HG02938 (cell line): Measurements from ENCODE around the gene EXPH5.

Experiments used
- ATAC-seq: cut with Tn5 transposase; IDR thresholded peaks from one replicate; pipeline ENCODE4 v1.9.1; 2021; ENCODE audit warnings: mild to moderate bottlenecking, moderate library complexity; ENCODE audit not compliant: unreplicated experiment

Gene EXPH5

DNA sequence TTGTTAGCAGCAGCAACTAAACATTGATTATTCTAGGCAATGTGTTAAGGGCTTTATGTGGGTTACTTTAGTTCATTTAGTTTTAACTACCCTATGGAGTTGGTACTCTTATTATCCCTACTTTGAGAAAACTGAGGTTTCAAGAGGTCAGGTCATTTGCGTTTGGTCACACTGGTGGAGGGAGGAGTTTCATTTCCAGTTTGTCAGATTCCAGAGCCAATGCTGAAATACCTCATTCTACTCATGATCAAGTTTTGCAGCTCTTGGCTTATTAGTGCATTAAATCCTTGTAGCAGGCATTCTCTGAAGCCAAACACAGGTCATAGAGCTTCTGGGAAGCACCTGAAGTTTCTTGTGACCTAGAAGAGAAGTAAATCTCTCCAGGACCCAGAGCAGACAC lies 71.2 kb downstream of the EXPH5 start:
- ATAC-seq = no peak

DNA sequence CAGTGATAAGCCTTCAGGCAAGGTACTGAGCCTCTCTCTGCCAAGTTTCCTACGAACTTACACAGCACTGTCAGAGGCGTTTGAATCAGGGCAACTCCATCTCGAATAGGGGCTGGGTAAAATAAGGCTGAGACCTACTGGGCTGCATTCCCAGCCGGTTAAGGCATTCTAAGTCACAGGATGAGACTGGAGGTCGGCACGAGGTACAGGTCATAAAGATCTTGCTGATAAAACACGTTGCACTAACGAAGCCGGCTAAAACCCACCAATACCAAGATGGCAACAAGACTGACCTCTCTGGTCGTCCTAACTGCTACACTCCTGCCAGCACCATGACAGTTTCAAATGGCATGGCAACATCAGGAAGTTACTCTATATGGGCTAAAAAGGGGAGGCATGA lies 75.0 kb downstream of the EXPH5 start:
- ATAC-seq = no peak

DNA sequence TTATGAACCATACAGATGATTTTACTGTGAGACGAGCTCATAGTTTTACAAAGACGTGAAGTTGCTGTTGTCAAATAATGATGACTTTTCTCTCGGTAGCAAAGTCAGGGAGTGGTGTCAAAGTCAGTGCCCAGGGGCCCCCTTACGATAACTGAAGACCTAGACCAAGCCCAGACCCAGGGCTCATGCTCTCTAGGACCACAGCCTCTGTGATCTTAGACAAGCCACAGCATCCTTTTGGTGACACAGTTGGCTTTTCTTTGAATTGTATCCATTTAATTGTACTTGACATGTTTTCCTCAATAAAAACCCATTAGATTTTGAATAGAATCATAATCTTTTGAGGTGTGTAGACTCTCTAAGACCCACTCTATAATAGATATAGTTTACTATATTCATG lies 77.4 kb downstream of the EXPH5 start:
- ATAC-seq = no peak

DNA sequence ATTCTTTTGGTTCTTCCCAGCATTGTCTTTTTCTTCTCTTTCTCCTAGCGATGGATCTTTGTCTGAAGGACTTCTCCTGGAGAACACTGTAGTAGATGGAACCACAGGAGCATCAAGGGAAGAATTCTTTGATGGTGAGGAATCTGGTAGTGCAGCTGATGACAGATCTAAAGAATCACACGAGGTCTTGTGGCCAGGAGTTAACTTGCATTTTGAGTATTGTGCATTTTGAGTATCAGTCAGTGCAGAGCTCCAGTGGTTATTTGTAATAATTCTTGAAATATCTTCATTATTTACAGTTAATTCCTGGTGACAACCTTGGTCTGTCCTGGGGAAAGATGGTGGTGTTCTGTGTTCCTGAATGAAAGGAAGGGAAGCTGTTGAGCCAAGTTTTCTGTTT lies 80.9 kb downstream of the EXPH5 start:
- ATAC-seq = no peak

DNA sequence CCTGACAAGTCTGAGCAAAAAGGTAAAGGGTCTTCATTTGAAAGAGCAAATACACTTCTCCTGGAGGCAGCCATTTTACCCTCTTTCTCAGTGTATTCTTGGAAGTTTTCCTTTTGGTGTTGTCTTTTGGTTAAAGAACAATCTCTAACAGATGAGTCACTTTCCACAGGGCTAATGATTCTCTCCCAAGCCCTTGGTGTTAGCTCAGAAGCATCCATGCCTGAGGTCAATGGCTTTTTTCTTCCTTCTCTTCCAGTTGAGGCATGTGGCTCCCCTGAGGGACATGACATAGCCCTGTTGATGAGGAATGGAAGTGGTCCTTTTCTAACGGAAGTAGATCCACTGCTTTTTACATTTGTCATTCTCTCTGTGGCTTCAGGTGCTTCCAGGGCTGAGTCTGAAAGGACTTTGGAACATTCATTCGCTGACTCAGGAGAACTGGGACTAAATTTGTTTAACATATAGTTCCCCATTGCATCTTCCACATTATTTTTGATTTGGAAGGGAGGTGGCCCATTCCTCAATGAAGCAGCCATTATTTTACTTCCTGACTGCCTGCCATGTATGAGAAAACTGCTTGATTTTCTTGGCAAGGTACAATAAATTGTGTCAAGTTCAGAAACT lies 81.6 kb downstream of the EXPH5 start:
- no peak for ATAC-seq

DNA sequence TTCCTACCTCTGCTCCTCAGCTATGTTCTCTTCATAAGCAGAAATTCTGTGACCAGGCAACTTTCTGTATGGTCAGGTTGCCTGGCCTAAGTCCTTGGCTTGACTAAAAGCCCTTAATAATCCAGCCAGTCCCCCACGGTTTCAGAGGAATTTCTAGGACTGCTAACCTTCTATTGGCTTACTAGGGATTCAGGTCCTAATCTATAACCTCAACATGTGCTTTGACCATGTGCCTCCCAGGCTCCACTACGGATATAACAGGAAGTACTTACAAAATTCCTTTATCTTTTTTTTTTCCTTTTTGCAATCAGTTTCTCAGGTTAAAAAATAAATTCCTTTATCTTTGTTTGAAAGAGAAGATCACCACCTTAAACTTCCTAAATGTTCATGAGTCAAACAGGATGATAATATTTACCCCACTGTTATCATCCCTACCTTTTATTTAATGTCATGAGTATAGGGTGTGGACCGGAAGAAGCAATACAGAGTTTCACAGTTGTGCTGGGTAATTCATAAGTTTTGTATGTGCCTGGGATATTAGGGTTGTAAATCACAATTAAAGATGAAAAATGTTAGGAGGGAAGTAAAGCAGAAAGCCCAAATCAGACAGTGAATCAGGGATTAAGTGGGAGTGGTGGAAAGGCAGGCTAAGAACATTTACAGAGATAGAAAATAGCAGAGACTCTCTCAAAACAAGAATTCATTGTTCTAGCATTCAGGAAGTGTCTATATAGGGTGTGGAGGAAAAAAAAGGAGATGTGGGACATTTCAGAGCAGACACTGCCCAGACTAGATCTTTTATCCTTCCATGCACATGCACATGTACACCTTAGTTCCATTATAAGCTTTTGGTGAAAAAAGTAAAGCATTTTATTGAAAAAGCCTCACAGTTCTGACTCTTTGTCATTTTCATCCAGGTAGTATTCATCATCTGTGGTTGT lies 84.6 kb downstream of the EXPH5 start:
- no peak for ATAC-seq

DNA sequence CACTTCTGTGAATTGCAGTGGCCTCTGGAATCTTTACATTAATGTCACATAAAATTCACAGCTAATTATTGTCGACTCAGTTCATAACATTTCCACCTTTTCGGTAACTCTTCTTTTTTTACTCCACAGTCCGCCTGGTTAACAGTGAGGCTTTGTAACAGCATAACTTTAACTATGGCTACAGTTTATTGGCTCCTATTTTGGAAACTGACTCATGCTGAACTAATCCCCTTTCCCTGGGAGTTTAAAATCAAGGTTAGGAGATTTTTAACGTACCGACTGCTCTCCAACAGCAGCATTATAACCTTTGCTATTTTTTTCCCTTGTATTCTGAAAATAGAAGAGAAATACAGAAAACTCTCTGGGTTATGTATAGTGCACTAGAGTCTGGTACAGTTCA lies 92.2 kb downstream of the EXPH5 start:
- no peak for ATAC-seq

DNA sequence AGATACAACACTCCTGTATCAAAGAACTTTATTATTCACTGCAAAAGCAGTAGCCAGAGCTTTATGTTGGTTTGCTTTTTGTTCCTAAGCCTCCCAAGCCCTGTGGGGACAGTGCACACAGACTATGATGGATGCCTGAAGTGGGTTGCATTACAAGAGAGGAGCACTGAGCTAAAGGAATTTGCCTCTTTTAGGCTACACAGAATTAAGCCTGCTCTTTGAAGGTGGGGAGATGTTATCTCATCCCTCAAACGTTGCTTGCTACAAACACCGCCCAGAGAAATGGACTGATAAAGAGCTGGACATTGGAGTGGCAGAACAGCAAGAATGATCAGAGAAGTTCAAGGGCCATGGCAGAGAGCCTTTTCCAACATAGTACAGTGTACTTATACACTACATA lies 92.8 kb downstream of the EXPH5 start:
- ATAC-seq = no peak

DNA sequence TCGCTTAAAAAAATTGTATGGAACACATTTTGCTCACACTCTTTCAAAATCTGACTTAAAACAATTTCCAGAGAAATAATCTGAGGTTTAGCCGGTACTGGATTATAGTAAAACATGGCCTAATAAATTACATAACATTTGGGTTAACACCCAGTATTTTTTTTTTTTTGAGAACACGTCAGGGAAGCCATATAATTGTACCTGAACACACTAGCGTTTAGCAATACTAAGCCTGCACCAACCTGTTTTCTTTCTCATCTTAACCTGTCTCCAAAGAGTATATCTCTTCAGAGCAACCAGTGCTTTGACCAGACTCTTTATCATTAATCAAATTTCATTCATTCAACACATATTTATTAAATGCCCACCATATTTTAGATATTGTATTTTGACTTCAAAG lies 93.4 kb downstream of the EXPH5 start:
- no peak for ATAC-seq

DNA sequence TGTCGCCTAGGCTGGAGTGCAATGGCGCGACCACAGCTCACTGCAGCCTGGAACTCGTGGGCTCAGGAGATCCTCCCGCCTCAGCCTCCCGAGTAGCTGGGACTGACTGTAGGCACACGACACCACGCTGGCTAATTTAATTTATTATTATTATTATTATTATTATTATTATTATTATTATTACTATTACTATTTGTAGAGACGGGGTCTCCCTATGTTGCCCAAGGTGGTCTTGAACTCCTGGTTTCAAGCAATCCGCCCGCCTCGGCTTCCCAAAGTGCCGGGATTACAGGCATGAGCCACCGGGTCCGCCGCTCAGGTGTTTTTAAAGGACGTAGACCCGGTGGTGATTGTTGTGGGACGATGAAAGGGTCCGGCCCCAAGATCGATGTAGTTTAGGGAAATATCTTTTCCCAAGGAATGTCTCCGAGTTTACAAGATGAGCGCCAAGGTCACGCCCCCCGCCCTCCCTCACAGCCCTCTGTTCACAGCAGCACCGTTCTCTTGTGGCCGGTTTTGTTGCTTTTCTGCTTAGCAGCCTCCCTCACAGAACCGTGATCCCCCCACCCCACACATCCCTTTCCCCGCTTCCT lies 94.7 kb downstream of the EXPH5 start:
- no peak for ATAC-seq

DNA sequence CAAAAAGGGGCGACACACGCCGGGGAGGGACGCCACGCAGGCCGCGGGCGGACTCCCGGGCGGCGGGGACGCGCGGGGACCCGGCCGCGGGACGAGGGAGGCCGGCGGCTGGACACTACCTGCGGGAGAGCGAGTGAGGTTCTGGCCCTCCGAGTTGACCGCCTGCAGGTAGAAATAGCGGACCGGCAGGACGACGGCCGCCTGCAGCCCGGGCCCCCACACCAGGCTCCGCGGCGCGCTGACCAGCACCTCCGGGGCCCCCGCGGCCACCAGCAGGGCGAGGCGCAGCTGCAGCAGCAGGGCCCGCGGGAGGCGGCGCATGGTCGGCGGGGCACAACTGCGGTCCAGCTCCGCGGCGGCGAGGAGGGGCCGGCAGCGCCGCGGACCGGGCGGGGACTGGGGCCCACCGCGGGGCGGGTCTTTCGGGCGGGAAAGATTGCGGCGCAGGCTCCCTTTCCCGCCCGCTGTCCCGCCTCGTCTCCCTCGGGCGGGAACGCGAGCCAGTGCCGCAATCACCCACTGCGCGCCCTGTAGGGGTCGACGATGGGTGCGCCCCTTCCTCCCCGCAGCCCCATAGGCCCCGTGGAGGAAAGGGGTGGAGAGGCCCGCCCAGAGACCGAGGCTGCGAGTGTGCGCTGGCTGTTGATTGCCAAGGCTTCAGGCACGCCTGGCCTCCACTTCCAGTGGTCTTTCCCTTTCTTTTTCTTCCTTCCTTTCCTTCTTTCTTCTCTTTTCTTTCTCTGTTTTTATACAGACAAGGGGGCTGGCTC lies 95.3 kb downstream of the EXPH5 start, which contains the start of gene POGLUT3:
Gene POGLUT3 (minus strand): TSS at position 339 of the 770 bp plus-strand sequence. CDS start 18 bp downstream, at position 321.
- ATAC-seq = peak; percentile 47

DNA sequence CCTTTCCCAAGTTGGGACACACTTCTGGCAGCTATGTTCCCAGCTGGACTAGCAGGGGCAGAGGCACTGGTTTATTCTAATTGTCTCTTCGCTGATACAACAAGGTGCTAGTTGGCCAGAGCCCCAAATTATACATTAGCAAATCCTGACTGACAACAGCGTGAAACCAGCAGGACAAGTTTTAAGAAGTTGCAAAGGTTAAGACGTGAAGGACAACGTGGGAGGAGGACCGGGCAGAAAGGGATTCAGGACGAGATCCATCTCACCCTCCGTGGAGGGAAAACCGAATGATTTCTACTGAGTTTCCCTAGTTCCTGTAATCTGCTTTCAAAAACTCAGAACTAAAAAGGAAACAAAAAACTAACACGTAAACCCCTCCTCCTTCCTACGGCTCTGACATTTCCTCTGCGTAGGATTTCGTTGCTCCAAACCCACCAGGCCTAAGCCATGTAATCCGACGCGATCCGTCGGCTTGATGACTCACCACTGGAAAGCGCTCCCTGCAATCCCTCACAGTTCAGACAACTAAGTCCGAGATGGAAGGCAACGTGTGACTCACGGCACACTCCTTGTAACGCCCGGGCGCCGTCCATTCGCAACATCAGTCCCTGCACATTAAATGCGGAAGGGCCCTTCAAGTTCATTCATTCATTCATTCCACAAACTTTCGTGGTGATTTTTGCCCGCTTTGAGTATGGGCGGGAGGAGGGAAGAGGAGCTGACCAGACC lies 96.1 kb downstream of the EXPH5 start:
- peak; percentile 50 for ATAC-seq

DNA sequence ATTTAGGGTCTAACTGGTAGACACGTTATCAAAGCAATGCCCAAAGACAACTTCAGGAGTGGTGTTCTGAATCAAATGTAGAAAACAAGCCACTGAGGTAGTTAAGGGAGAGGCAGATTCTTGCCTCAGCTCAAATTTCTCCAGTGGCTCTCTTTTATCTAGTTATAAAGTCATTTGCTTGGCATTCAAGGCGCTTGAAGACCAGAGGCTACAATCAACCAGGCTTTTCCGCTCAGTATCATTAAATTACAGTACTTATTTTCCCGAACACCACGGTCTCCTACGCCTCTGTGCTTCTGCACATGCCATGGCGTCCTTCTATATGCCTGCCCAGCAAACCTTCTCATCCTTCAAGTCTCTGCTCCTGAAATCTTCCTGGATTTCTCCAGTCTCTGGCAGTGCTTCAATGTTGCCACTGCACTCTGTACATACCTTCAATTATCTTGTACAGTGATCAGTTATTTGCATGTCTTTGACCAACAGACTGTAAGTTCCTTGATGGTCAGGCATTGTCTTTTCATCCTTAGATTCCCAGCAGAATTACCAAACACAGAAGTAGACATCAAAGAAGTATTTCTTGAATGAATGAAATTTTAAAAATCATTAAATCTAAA lies 96.8 kb downstream of the EXPH5 start:
- ATAC-seq = no peak

DNA sequence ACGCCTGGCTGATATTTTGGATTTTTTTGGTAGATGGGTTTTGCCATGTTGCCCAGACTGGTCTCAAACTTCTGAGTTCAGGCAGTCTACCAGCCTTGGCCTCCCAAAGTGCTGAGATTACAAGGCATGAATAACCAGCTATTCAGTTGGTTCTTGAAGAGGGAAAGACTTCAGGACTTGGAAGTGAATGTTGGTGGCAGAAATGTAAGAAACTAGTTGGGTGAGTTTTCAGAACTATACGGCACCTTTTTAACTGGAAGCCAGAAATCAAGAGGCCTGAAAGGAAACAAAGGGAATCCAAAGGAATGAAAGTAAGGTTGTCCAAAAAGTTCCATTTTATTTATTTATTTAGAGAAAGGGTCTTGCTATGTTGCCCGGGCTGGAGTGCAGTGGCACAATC lies 98.2 kb downstream of the EXPH5 start:
- ATAC-seq = no peak

DNA sequence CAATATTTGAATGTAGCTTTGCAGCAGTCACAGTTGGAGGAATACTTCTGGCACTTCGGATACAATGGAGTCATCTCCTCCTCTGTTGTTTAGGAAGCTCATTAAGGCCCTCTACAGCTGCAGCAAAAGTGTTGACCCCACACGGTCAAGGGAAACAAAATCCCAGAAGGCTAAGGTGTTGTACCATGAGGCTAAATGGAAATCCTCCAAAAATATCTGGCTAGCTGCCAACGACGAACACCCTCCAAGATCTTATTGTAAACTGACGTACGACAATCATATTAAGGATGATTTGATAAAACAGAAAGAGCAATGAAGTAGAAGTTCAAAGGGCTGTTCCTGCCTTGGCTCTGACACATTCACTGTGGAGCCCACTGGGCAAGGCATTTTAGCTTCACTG lies 99.4 kb downstream of the EXPH5 start:
- ATAC-seq = no peak

DNA sequence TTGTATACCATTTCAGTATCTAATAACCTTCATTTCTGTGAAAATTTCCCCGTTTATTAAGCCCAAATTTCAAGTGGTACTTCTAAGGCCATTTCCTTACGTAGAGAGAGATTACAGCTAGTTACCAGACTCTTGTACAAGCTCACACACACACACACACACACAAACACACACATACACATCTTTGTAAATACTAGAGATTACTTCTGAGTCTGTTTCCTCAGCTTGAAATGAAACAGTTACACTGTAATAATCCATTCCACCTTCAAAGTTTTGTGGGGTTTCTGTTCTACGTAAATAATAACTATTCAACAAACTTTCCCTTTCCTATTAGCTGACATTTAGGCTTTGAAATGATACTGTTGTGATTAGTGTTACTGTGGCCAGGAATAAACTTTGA lies 101.6 kb downstream of the EXPH5 start:
- no peak for ATAC-seq

DNA sequence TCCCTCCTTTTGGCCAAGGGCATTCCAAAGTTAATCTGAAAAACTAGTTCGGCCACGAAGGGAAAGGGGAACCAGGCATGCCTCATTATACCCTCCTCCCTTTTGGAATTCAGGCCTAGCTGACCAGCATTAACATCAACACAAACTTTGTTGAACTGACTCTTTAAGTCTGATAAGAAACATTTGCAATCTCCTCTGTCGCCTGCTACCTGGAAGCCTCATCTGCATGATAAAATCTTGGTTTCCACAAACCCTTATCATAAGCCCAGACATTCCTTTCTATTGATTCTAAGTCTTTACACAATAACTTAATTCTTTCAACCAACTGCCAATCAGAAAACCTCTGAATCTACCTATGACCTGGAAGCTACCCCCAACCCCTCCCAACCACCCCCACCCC lies 106.7 kb downstream of the EXPH5 start:
- no peak for ATAC-seq

DNA sequence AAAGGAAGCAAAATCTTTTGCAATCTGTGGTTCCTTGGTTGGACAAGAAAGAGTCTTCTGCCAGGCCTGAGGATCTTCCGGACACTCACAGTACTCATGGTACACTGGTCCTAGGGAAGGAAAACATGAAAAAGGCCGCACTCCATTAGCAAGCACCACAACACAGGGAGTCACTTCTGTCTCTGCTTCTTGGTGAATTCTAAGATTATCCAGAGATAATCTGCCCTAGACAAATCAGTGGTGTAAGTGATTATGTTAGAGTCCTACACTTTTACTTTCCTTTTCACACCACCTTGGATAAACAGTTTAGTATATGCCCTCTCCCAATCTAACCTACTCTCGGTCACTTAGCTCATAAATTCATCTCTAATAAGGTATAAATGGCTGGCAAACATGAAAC lies 107.2 kb downstream of the EXPH5 start:
- no peak for ATAC-seq

DNA sequence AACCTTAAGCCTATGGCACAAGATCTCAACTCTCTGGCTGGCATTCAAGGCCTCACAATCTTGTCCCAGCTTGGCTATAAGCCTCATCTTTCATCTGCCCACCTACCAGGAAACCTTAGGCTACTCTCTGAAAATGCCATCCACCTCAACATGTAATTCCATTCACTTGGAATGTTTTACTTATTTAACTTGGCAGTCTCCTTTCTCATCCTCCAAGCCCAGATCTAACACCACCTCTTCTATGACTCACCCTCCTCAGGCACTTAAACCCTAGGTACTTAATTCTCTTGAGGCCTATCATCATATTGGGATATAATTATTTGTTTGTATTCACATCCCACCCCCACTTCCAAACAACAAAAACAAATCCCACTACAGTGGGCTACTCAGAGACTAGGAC lies 110.4 kb downstream of the EXPH5 start:
- no peak for ATAC-seq
